Measurements from ENCODE around the gene KRTAP13-4. TPM values are rescaled to one million over a fixed set of nuclear protein-coding genes. Genes with fewer than 3 reads are reported as not detected.

KRTAP13-4 gene, protein sequence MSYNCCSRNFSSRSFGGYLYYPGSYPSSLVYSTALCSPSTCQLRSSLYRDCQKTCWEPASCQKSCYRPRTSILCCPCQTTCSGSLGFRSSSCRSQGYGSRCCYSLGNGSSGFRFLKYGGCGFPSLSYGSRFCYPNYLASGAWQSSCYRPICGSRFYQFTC
- total RNA-seq, result not detected
- not detected for polyA plus RNA-seq

DNA sequence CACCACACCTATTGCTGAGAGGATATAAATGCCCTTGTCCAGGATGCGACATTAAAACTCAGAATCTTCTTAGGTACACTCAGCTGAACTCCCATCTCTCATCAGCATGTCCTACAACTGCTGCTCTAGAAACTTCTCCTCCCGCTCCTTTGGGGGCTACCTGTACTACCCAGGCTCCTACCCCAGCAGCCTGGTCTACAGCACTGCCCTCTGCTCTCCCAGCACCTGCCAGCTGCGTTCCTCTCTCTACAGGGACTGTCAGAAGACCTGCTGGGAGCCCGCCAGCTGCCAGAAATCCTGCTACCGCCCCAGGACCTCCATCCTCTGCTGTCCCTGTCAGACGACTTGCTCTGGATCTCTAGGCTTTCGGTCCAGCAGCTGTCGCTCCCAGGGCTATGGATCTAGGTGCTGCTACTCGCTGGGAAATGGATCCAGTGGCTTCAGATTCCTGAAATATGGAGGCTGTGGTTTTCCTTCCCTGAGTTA is at the start of gene KRTAP13-4:
Gene KRTAP13-4 (plus strand): TSS at position 51 of the 486 bp plus-strand sequence. CDS start 56 bp downstream, at position 107.
- Histone ChIP-seq H3K27me3 (no peaks in the 10 kb centered on the region), H3K36me3 (no peaks in the 10 kb centered on the region), H3K4me1 (no peaks in the 10 kb centered on the region), H3K9me3 (no peaks in the 10 kb centered on the region), H3K27ac (no peak within 1 kb of the TSS), H3K4me3 (no peak within 1 kb of the TSS)
- intact Hi-C loops (cut with DNase I), result no loop called here
- DNase-seq, result no peak
- 70 to 81% methylated on average over 9 of the region's 9 CpGs for WGBS, 2 donors
- TF ChIP-seq EP300 (IDR thresholded peaks at IDR 0.05) (no peak), POLR2A (IDR thresholded peaks at IDR 0.05) (no peak), POLR2AphosphoS5 (IDR thresholded peaks at IDR 0.05) (no peak)
- TF ChIP-seq, protein P1, sequence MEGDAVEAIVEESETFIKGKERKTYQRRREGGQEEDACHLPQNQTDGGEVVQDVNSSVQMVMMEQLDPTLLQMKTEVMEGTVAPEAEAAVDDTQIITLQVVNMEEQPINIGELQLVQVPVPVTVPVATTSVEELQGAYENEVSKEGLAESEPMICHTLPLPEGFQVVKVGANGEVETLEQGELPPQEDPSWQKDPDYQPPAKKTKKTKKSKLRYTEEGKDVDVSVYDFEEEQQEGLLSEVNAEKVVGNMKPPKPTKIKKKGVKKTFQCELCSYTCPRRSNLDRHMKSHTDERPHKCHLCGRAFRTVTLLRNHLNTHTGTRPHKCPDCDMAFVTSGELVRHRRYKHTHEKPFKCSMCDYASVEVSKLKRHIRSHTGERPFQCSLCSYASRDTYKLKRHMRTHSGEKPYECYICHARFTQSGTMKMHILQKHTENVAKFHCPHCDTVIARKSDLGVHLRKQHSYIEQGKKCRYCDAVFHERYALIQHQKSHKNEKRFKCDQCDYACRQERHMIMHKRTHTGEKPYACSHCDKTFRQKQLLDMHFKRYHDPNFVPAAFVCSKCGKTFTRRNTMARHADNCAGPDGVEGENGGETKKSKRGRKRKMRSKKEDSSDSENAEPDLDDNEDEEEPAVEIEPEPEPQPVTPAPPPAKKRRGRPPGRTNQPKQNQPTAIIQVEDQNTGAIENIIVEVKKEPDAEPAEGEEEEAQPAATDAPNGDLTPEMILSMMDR (IDR thresholded peaks at IDR 0.05), result no peak

DNA sequence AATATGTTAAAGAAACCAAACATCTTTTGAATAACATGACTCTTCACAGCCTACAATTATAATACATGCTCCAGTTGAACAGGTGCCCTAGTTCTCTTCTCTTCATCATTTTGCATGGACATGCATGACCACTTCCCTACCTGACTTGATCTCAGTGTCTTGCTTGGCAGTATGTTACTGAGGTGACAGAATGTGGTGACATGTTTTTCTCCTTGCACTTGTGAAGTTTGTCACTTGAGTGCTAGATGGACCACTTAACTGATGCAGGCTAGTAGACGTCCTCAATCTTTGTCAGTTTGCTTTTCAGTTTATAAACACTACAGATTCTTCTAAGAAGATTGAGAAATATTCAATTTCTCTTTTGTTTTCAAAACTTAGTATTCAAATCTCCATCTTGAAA is 47.8 kb upstream of the KRTAP13-4 start:
- Histone ChIP-seq H3K27me3 (no peaks in the 10 kb centered on the region), H3K27ac (no peak overlapping the region), H3K9me3 (no peaks in the 10 kb centered on the region), H3K4me3 (no peak overlapping the region), H3K4me1 (no peaks in the 10 kb centered on the region), H3K36me3 (no peaks in the 10 kb centered on the region)
- TF ChIP-seq, protein P1 (IDR thresholded peaks at IDR 0.05), result no peak
- no peak for TF ChIP-seq POLR2A (IDR thresholded peaks at IDR 0.05)
- TF ChIP-seq EP300 (IDR thresholded peaks at IDR 0.05), result no peak
- no peak for TF ChIP-seq POLR2AphosphoS5 (IDR thresholded peaks at IDR 0.05)
- WGBS, 2 donors, result 44 to 53% methylated on average over 1 of the region's 1 CpG
- no peak for DNase-seq
- intact Hi-C loops (cut with DNase I), result no loop called here

DNA sequence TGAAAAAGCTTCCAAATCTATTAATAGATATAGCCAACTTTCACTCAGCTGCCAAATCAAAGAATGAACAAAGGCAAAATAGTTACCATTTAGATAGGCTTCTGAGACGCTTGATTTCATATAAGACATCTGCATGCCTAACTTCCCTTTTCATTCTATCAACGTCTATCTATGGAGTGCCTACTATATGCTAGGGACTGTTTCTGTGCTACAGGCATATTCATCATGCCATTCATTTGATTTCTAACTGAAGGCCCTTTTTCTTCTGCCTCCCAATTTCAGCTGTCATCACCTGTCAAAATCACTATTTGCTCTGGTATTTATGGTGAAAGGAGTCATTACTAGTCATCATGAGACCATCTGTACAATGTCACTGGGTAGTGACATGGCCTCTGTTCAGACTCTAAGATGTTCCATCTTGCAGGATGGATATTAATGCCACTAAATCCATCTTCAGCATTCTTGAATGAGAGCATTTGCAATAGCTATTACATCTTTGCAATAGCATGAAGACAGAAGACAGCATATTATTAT is 38.5 kb upstream of the KRTAP13-4 start:
- no peaks in the 10 kb centered on the region for H3K36me3 ChIP-seq
- H3K27me3 ChIP-seq, result no peaks in the 10 kb centered on the region
- H3K4me3 ChIP-seq, result no peak overlapping the region
- DNase-seq, result no peak
- intact Hi-C loops (cut with DNase I), result no loop called here
- H3K4me1 ChIP-seq, result no peaks in the 10 kb centered on the region
- 61 to 73% methylated on average over 2 of the region's 2 CpGs for WGBS, 2 donors
- no peak overlapping the region for H3K27ac ChIP-seq
- no peak for TF ChIP-seq POLR2A (IDR thresholded peaks at IDR 0.05)
- no peak for TF ChIP-seq EP300 (IDR thresholded peaks at IDR 0.05)
- TF ChIP-seq, protein P1 (IDR thresholded peaks at IDR 0.05), result no peak
- no peak for TF ChIP-seq POLR2AphosphoS5 (IDR thresholded peaks at IDR 0.05)
- H3K9me3 ChIP-seq, result peaks cover 0 to 5% (median 0%) of the 10 kb centered on the region in 4 donors

DNA sequence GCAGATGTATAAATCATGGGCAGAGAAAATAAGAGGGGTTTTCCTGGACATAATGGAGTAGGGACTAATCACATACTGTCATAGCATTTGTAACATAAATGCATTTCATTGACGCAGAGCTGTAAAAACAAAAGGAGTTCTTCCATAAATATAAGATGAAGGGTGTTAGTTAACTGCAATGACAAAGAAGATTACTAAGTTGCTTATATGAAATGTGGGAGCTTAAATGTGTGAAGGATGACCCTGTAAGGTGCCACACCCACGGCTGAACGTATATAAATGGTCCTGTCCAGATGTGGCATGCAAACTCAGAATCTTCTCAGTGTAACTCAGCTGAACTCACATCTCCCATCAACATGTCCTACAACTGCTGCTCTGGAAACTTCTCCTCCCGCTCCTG is 34.3 kb upstream of the KRTAP13-4 start, which contains the start of gene KRTAP13-1:
Gene KRTAP13-1 (plus strand): TSS at position 301 of the 400 bp plus-strand sequence. CDS start 56 bp downstream, at position 357.
- Histone ChIP-seq H3K27ac (no peak within 1 kb of the TSS), H3K9me3 (peaks cover 0 to 3% (median 0%) of the 10 kb centered on the region in 4 donors), H3K4me1 (no peaks in the 10 kb centered on the region), H3K36me3 (no peaks in the 10 kb centered on the region), H3K27me3 (no peaks in the 10 kb centered on the region), H3K4me3 (no peak within 1 kb of the TSS)
- TF ChIP-seq POLR2AphosphoS5 (IDR thresholded peaks at IDR 0.05) (no peak), EP300 (IDR thresholded peaks at IDR 0.05) (no peak)
- 67 to 73% methylated on average over 4 of the region's 4 CpGs for WGBS, 2 donors
- intact Hi-C loops (cut with DNase I), result no loop called here
- DNase-seq, result no peak

DNA sequence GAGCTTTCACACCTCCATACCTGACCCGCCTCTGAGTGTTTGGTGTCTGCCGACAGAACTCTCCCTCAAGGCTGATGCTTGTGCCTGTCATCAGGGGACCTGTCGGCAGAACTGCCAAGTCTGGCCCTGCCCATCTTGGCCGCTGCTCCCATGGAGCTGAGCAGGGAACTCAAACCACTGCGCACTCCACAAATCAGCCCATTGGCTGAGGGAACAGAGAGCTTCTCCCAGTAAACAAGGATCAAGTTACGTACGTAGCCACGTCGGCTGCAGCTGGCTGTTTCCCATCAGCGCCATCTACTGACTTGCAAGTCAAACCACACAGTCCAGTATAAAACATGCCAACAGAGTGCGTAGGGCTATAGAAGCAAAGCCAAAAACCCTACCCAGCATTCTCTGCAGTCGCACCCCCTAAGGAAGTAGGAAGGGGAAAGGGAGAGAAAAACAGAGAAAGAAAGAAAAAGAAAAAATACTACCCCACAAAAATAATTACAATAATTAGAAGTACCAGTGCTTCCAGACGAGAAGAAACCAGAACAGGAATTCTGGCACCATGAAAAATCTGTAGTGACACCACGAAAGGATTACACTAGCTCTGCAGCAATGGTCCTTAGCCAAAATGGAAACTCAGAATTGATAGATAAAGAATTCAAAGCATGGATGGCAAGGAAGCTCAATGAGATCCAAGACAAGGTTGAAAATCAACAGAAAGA is 21.1 kb upstream of the KRTAP13-4 start:
- no peak overlapping the region for H3K4me3 ChIP-seq
- H3K36me3 ChIP-seq, result no peaks in the 10 kb centered on the region
- H3K27me3 ChIP-seq, result no peaks in the 10 kb centered on the region
- intact Hi-C loops (cut with DNase I), result no loop called here
- peaks cover 0 to 2% (median 0%) of the 10 kb centered on the region in 4 donors for H3K9me3 ChIP-seq
- DNase-seq, result no peak
- no peak overlapping the region for H3K27ac ChIP-seq
- H3K4me1 ChIP-seq, result no peaks in the 10 kb centered on the region
- WGBS, 2 donors, result 19 to 26% methylated on average over 14 of the region's 14 CpGs
- TF ChIP-seq POLR2A (IDR thresholded peaks at IDR 0.05), result no peak
- TF ChIP-seq, protein P1 (IDR thresholded peaks at IDR 0.05), result peak in 1 of 4 experiments; percentile 13

Measured in sigmoid colon (tissue), 7 donors.